ENCODE measurements around the gene CHD1L. TPM values are rescaled to one million over a fixed set of nuclear protein-coding genes. Genes with fewer than 3 reads are reported as not detected.

CHD1L gene
- total and polyA plus RNA-seq, 2 donors (not counting 3 experiments of a cell fraction or from before 2014, with no cell fraction given): 12.3 to 33.8 TPM

DNA sequence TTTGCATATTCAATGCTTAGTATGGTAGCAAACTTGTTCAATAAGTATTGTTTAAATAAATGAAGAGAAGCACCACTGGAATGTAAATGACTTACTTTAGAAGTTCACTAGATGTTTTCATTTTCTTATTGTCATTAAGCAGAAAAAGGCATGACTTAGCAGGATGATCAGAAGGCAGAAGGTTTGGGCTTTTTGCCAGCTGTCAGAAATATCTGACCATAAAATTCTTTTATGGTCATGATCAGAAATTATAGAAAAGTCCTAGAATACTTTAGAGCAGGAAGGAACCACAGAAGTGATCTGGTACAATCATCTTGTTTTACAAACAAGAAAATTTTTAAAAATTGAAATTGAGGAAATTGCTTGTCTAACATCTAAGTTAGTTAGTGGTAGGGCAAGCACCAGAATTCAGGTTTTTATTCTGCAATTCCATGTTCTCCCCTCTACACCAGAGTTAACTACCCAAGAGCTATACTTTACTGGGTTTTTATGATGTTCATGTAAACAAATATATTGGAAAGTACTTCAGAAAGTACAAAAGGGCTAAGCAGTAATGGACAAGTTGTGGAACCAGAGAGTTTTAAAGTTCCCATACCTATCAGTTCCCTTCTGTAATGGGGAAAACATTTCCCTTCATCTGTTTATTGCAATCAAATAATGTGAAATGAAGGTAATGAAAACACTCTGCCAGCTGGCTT is 27.5 kb upstream of the CHD1L start:
- no peak for DNase-seq (ENCODE audit: low read depth, low spot score)
- Histone ChIP-seq H3K9ac (replicated peaks; ENCODE audit: extremely low read depth, insufficient read depth, low read length) (no peak overlapping the region), H3K9me3 (replicated peaks; ENCODE audit: control insufficient read depth, insufficient read depth, low read length) (no peaks in the 10 kb centered on the region), H3K79me2 (ENCODE audit: control insufficient read depth, insufficient read depth, low read length) (no peaks in the 10 kb centered on the region), H3K9me1 (replicated peaks; ENCODE audit: control insufficient read depth, extremely low read depth, insufficient read depth, low read length) (no peaks in the 10 kb centered on the region), H3K36me3 (ENCODE audit: control insufficient read depth in 2 of 2, extremely low read depth in 1 of 2, insufficient read depth in 2 of 2, low read length in 2 of 2) (no peaks in the 10 kb centered on the region), H2AFZ (ENCODE audit: low read depth, low read length) (no peak overlapping the region), H3K4me1 (ENCODE audit: control insufficient read depth, extremely low read depth, insufficient read depth, low read length) (no peaks in the 10 kb centered on the region), H4K20me1 (replicated peaks; ENCODE audit: control insufficient read depth, extremely low read depth, insufficient read depth, low read length) (no peaks in the 10 kb centered on the region), H3K4me3 (replicated peaks in 1 of 3; ENCODE audit: insufficient read depth in 1 of 3, low read depth in 1 of 3, low read length in 3 of 3) (no peak overlapping the region), H3K27ac (ENCODE audit: insufficient read depth, low read depth, low read length) (no peak overlapping the region), H3K27me3 (ENCODE audit: control insufficient read depth in 2 of 2, insufficient read depth in 2 of 2, low read length in 2 of 2) (no peaks in the 10 kb centered on the region), H3K4me2 (ENCODE audit: insufficient read depth, low read length) (no peak overlapping the region)
- TF ChIP-seq JUN (IDR thresholded peaks at IDR 0.05; ENCODE audit: borderline replicate concordance, insufficient read depth, insufficient read length, low read depth) (no peak), GATA2 (IDR thresholded peaks at IDR 0.05; ENCODE audit: insufficient read depth, insufficient read length, low read depth, low read length) (no peak), POLR2A (IDR thresholded peaks at IDR 0.05; ENCODE audit: low read depth, low read length) (no peak), FOS (IDR thresholded peaks at IDR 0.05; ENCODE audit: borderline replicate concordance, insufficient read depth, low read length) (no peak)
- intact Hi-C loops (cut with micrococcal nuclease) (no loop called here), dilution Hi-C loops (cut with MboI; ENCODE audit: extremely low pct_ligation_motif_present, low sequenced_read_pairs) (no loop called here)
- ChIA-PET POLR2A (no interaction called here), CTCF (interaction anchor here (1.5 kb wide), 1 partner anchor 42 kb away, joined by 3 read pairs; no protein-coding TSS in a partner anchor)
- BruUV-seq (replicated peaks): no TSS peak
- no peak for FAIRE-seq

DNA sequence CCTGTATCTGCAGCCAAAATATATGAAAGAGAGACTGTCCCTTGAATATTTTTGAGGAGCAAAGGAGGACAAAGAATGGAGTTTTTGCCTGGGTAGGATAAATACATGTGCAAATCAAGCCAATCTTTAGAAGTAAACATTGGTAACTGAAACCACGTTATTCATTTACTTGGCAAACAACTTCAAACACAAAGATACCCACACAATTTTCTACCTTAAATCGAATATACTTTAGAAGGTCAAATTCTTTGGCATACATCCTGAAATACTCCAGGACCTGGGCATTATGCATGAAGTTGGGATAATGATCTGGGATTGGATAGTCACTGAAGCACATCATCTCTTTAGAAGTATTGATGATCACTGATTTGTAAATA is 27.0 kb upstream of the CHD1L start:
- H3K9me3 ChIP-seq (replicated peaks; ENCODE audit: control insufficient read depth, insufficient read depth, low read length): no peaks in the 10 kb centered on the region
- DNase-seq (ENCODE audit: low read depth, low spot score) (no peak), FAIRE-seq (no peak)
- H3K36me3 ChIP-seq (ENCODE audit: control insufficient read depth in 2 of 2, extremely low read depth in 1 of 2, insufficient read depth in 2 of 2, low read length in 2 of 2): no peaks in the 10 kb centered on the region
- no peak overlapping the region for H3K4me2 ChIP-seq (ENCODE audit: insufficient read depth, low read length)
- dilution Hi-C loops (cut with MboI; ENCODE audit: extremely low pct_ligation_motif_present, low sequenced_read_pairs) (no loop called here), intact Hi-C loops (cut with micrococcal nuclease) (no loop called here)
- ChIA-PET CTCF (interaction anchor here (1.5 kb wide), 1 partner anchor 42 kb away, joined by 3 read pairs; no protein-coding TSS in a partner anchor), POLR2A (no interaction called here)
- no peaks in the 10 kb centered on the region for H3K9me1 ChIP-seq (replicated peaks; ENCODE audit: control insufficient read depth, extremely low read depth, insufficient read depth, low read length)
- H2AFZ ChIP-seq (ENCODE audit: low read depth, low read length): no peak overlapping the region
- H4K20me1 ChIP-seq (replicated peaks; ENCODE audit: control insufficient read depth, extremely low read depth, insufficient read depth, low read length): no peaks in the 10 kb centered on the region
- no peak overlapping the region for H3K9ac ChIP-seq (replicated peaks; ENCODE audit: extremely low read depth, insufficient read depth, low read length)
- H3K27me3 ChIP-seq (ENCODE audit: control insufficient read depth in 2 of 2, insufficient read depth in 2 of 2, low read length in 2 of 2): no peaks in the 10 kb centered on the region
- no TSS peak for BruUV-seq (replicated peaks)
- H3K4me1 ChIP-seq (ENCODE audit: control insufficient read depth, extremely low read depth, insufficient read depth, low read length): no peaks in the 10 kb centered on the region
- TF ChIP-seq EZH2 (IDR thresholded peaks at IDR 0.05; ENCODE audit: borderline replicate concordance, low read depth, low read length, severe bottlenecking) (no peak), FOS (IDR thresholded peaks at IDR 0.05; ENCODE audit: borderline replicate concordance, insufficient read depth, low read length) (no peak), GATA2 (IDR thresholded peaks at IDR 0.05; ENCODE audit: insufficient read depth, insufficient read length, low read depth, low read length) (no peak)
- TF ChIP-seq, protein P1, sequence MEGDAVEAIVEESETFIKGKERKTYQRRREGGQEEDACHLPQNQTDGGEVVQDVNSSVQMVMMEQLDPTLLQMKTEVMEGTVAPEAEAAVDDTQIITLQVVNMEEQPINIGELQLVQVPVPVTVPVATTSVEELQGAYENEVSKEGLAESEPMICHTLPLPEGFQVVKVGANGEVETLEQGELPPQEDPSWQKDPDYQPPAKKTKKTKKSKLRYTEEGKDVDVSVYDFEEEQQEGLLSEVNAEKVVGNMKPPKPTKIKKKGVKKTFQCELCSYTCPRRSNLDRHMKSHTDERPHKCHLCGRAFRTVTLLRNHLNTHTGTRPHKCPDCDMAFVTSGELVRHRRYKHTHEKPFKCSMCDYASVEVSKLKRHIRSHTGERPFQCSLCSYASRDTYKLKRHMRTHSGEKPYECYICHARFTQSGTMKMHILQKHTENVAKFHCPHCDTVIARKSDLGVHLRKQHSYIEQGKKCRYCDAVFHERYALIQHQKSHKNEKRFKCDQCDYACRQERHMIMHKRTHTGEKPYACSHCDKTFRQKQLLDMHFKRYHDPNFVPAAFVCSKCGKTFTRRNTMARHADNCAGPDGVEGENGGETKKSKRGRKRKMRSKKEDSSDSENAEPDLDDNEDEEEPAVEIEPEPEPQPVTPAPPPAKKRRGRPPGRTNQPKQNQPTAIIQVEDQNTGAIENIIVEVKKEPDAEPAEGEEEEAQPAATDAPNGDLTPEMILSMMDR (IDR thresholded peaks at IDR 0.05; ENCODE audit: extremely low read depth in 1 of 2, insufficient read depth in 1 of 2, low read depth in 1 of 2, low read length in 2 of 2): no peak
- no peak overlapping the region for H3K4me3 ChIP-seq (replicated peaks in 1 of 3; ENCODE audit: insufficient read depth in 1 of 3, low read depth in 1 of 3, low read length in 3 of 3)
- no peak overlapping the region for H3K27ac ChIP-seq (ENCODE audit: insufficient read depth, low read depth, low read length)
- H3K79me2 ChIP-seq (ENCODE audit: control insufficient read depth, insufficient read depth, low read length): no peaks in the 10 kb centered on the region

Data from endothelial cell of umbilical vein (primary cell).